ENCODE measurements around the gene ZMYND15.

Gene ZMYND15

GRCh38 chr17:4786106-4786511 is 46.5 kb downstream of the ZMYND15 start, which contains the start of gene VMO1:
Gene VMO1, minus strand, starts transcription at chr17:4786364. Its CDS starts 12 bp downstream, at chr17:4786352.
- no peak for TF ChIP-seq EZH2phosphoT487 (IDR thresholded peaks at IDR 0.05; ENCODE audit: low read depth)
- TF ChIP-seq CTCF (IDR thresholded peaks at IDR 0.05; ENCODE audit: low read depth, low read length): no peak
- Histone ChIP-seq H2AFZ (ENCODE audit: low read depth, low read length) (no peak within 1 kb of the TSS), H3K4me2 (ENCODE audit: low read length) (no peak within 1 kb of the TSS), H3K27me3 (ENCODE audit: low read depth, low read length) (no peaks in the 10 kb centered on the region), H3K9ac (ENCODE audit: low read length) (no peak within 1 kb of the TSS), H3K79me2 (ENCODE audit: low read length) (no peaks in the 10 kb centered on the region), H3K27ac (ENCODE audit: low read length) (no peak within 1 kb of the TSS), H3K9me3 (ENCODE audit: insufficient read depth, low read length) (no peaks in the 10 kb centered on the region), H3K4me3 (ENCODE audit: low read length) (no peak within 1 kb of the TSS), H3K36me3 (replicated peaks; ENCODE audit: low read depth, low read length) (no peaks in the 10 kb centered on the region), H3K4me1 (ENCODE audit: low read length) (peaks cover 3% of the 10 kb centered on the region; the same call in 1 of the 2 replicates), H4K20me1 (ENCODE audit: insufficient read depth, low read length) (no peaks in the 10 kb centered on the region)

- no peaks in the 10 kb centered on the region for H3K36me3 ChIP-seq (replicated peaks; ENCODE audit: low read depth, low read length)
- H3K4me2 ChIP-seq (ENCODE audit: low read length): no peak overlapping the region
- no peak overlapping the region for H3K4me3 ChIP-seq (ENCODE audit: low read length)
- no peaks in the 10 kb centered on the region for H4K20me1 ChIP-seq (ENCODE audit: insufficient read depth, low read length)
- no peaks in the 10 kb centered on the region for H3K27me3 ChIP-seq (ENCODE audit: low read depth, low read length)
- no peaks in the 10 kb centered on the region for H3K9me3 ChIP-seq (ENCODE audit: insufficient read depth, low read length)
- no peak overlapping the region for H3K27ac ChIP-seq (ENCODE audit: low read length)
- H3K9ac ChIP-seq (ENCODE audit: low read length): no peak overlapping the region
- TF ChIP-seq EZH2phosphoT487 (IDR thresholded peaks at IDR 0.05; ENCODE audit: low read depth) (no peak), CTCF (IDR thresholded peaks at IDR 0.05; ENCODE audit: low read depth, low read length) (no peak)
- no peaks in the 10 kb centered on the region for H3K79me2 ChIP-seq (ENCODE audit: low read length)
- H3K4me1 ChIP-seq (ENCODE audit: low read length): peaks cover 3% of the 10 kb centered on the region; the same call in 1 of the 2 replicates
- no peak overlapping the region for H2AFZ ChIP-seq (ENCODE audit: low read depth, low read length)
Measured at GRCh38 chr17:4786516-4786915, 46.9 kb downstream of the ZMYND15 start.

DNA sequence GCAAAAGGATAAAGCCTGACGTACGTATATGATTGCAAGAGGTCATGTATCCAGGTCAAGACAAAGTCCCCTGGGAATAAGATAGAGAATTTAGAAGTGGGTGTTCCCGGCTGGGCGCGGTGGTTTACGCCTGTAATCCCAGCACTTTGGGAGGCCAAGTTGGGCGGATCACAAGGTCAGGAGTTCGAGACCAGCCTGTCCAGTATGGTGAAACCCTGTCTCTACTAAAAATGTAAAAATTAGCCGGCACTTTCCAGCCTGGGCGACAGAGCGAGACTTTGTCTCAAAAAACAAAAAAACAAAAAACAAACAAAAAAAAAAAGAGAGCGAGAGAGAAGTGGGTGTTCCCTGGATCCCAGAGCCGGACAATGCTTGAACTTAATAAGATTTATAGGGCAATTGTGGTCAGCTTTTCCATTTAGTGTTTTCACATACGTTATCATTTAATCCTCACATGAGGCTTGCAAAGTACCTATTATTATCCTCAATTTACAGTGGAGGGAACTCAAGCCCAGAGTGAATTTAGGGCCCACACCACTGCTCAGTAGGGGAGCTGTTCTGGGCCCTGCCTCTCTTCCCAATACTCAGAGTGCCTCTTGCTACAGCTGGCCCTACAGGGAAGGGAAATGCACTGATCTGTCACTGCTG is 48.6 kb downstream of the ZMYND15 start:
- H3K27ac ChIP-seq (ENCODE audit: low read length): no peak overlapping the region
- no peak overlapping the region for H3K4me2 ChIP-seq (ENCODE audit: low read length)
- no peak overlapping the region for H2AFZ ChIP-seq (ENCODE audit: low read depth, low read length)
- H4K20me1 ChIP-seq (ENCODE audit: insufficient read depth, low read length): no peaks in the 10 kb centered on the region
- H3K4me1 ChIP-seq (ENCODE audit: low read length): peaks cover 3% of the 10 kb centered on the region; the same call in 1 of the 2 replicates
- no peaks in the 10 kb centered on the region for H3K9me3 ChIP-seq (ENCODE audit: insufficient read depth, low read length)
- H3K27me3 ChIP-seq (ENCODE audit: low read depth, low read length): no peaks in the 10 kb centered on the region; the same call in 1 of the 2 replicates
- no peaks in the 10 kb centered on the region for H3K36me3 ChIP-seq (replicated peaks; ENCODE audit: low read depth, low read length)
- H3K4me3 ChIP-seq (ENCODE audit: low read length): no peak overlapping the region
- H3K79me2 ChIP-seq (ENCODE audit: low read length): no peaks in the 10 kb centered on the region
- TF ChIP-seq CTCF (IDR thresholded peaks at IDR 0.05; ENCODE audit: low read depth, low read length) (no peak), EZH2phosphoT487 (IDR thresholded peaks at IDR 0.05; ENCODE audit: low read depth) (no peak)
- H3K9ac ChIP-seq (ENCODE audit: low read length): no peak overlapping the region

GRCh38 chr17:4788807-4789700 is 49.4 kb downstream of the ZMYND15 start, which contains the start of gene GLTPD2:
Gene GLTPD2, plus strand, starts transcription at chr17:4788964. Its CDS starts 48 bp downstream, at chr17:4789012.
- H2AFZ ChIP-seq (ENCODE audit: low read depth, low read length): peak within 1 kb of the TSS; percentile 43; the same call in 1 of the 2 replicates
- H3K9ac ChIP-seq (ENCODE audit: low read length): peak within 1 kb of the TSS; percentile 68
- peaks cover 3% of the 10 kb centered on the region; the same call in 1 of the 2 replicates for H3K4me1 ChIP-seq (ENCODE audit: low read length)
- peak within 1 kb of the TSS; percentile 85 for H3K4me3 ChIP-seq (ENCODE audit: low read length)
- no peaks in the 10 kb centered on the region for H3K9me3 ChIP-seq (ENCODE audit: insufficient read depth, low read length)
- H3K27me3 ChIP-seq (ENCODE audit: low read depth, low read length): no peaks in the 10 kb centered on the region; the same call in 1 of the 2 replicates
- no peak within 1 kb of the TSS for H3K27ac ChIP-seq (ENCODE audit: low read length)
- H4K20me1 ChIP-seq (ENCODE audit: insufficient read depth, low read length): no peaks in the 10 kb centered on the region
- H3K79me2 ChIP-seq (ENCODE audit: low read length): no peaks in the 10 kb centered on the region
- no peak for TF ChIP-seq CTCF (IDR thresholded peaks at IDR 0.05; ENCODE audit: low read depth, low read length)
- TF ChIP-seq EZH2phosphoT487 (IDR thresholded peaks at IDR 0.05; ENCODE audit: low read depth): no peak
- peak within 1 kb of the TSS; percentile 71 for H3K4me2 ChIP-seq (ENCODE audit: low read length)
- no peaks in the 10 kb centered on the region for H3K36me3 ChIP-seq (replicated peaks; ENCODE audit: low read depth, low read length)
